ENCODE measurements around the gene SHANK3.
A peak's percentile ranks its signal among the peaks of the same experiment; 100 is the strongest.

The SHANK3 gene

GRCh38 chr22:50678651-50679521 lies 6.3 kb downstream of the SHANK3 start:
- no peak for DNase-seq

GRCh38 chr22:50683086-50683993 lies 10.7 kb downstream of the SHANK3 start:
- DNase-seq, result no peak

GRCh38 chr22:50683994-50684371 lies 11.4 kb downstream of the SHANK3 start:
- no peak for DNase-seq

- no peak for DNase-seq
Observed at GRCh38 chr22:50684501-50684900, 11.9 kb downstream of the SHANK3 start.

- DNase-seq, result no peak
Observed at GRCh38 chr22:50684986-50685385, 12.4 kb downstream of the SHANK3 start.

- DNase-seq, result no peak
Observed at GRCh38 chr22:50686794-50687193, 14.2 kb downstream of the SHANK3 start.

- no peak for DNase-seq
Observed at GRCh38 chr22:50687829-50688228, 15.2 kb downstream of the SHANK3 start.

GRCh38 chr22:50688448-50688847 lies 15.8 kb downstream of the SHANK3 start:
- no peak for DNase-seq

GRCh38 chr22:50691521-50691920 lies 18.9 kb downstream of the SHANK3 start:
- peak; percentile 1 for DNase-seq

- DNase-seq, result no peak
Observed at GRCh38 chr22:50693462-50693861, 20.8 kb downstream of the SHANK3 start.

- DNase-seq, result no peak
Observed at GRCh38 chr22:50694099-50694605, 21.5 kb downstream of the SHANK3 start.

GRCh38 chr22:50694766-50695420 lies 22.3 kb downstream of the SHANK3 start:
- DNase-seq, result no peak

GRCh38 chr22:50695421-50696250 lies 23.0 kb downstream of the SHANK3 start:
- no peak for DNase-seq

GRCh38 chr22:50696251-50696798 lies 23.7 kb downstream of the SHANK3 start:
- no peak for DNase-seq

GRCh38 chr22:50696799-50697561 lies 24.4 kb downstream of the SHANK3 start:
- DNase-seq, result no peak

- DNase-seq, result no peak
Observed at GRCh38 chr22:50697667-50698506, 25.3 kb downstream of the SHANK3 start.

- DNase-seq, result no peak
Observed at GRCh38 chr22:50698546-50698945, 25.9 kb downstream of the SHANK3 start.

GRCh38 chr22:50699001-50699755 lies 26.6 kb downstream of the SHANK3 start:
- no peak for DNase-seq

- no peak for DNase-seq
Observed at GRCh38 chr22:50699756-50700386, 27.2 kb downstream of the SHANK3 start.

Data from SHP77 treated with DMSO at 0.1 percent for 48 hours (cell line).